Astrocyte of the spinal cord (primary cell): ENCODE measurements around the gene TBC1D22A.

Experiments used
- DNase-seq: peaks from one replicate; pipeline ENCODE4 v3.0.0; 2011; ENCODE audit warnings: low read depth, low spot score
- H3K4me3 ChIP-seq: 2 replicates; pipeline ENCODE4 v1.5.1; 2011; ENCODE audit warnings: low read depth, mild to moderate bottlenecking, low read length, moderate library complexity
- in situ Hi-C: cut with HindIII; loops from 2 replicates; pipeline ENCODE4 v1.10.0; 2017; ENCODE audit warnings: low sequenced_read_pairs
- TF ChIP-seq, protein P1 (sequence below): IDR thresholded peaks from 2 replicates; pipeline ENCODE4 v1.5.1; 2012; ENCODE audit warnings: low read depth, mild to moderate bottlenecking, low read length, inconsistent platforms

Gene TBC1D22A

DNA sequence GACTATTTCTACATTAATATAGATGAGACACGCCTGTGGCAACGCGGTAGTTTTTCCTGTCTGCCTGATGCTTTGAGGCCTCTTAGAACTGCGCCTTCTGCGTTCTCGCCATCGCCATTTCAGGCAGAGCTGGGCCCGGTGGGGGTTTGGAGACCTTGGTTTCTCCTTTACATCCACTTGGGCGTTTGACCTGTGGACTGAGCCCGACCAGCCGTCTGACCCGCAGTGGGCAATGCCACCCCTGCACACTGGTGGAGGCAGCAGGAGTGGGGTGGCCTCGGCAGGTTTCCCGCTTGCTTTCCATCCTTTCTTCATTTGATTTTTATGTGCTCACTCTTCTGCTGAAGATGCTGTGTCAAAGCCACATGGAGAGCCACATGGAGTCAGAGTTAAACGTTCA lies 130.4 kb downstream of the TBC1D22A start:
- TF ChIP-seq, protein P1, sequence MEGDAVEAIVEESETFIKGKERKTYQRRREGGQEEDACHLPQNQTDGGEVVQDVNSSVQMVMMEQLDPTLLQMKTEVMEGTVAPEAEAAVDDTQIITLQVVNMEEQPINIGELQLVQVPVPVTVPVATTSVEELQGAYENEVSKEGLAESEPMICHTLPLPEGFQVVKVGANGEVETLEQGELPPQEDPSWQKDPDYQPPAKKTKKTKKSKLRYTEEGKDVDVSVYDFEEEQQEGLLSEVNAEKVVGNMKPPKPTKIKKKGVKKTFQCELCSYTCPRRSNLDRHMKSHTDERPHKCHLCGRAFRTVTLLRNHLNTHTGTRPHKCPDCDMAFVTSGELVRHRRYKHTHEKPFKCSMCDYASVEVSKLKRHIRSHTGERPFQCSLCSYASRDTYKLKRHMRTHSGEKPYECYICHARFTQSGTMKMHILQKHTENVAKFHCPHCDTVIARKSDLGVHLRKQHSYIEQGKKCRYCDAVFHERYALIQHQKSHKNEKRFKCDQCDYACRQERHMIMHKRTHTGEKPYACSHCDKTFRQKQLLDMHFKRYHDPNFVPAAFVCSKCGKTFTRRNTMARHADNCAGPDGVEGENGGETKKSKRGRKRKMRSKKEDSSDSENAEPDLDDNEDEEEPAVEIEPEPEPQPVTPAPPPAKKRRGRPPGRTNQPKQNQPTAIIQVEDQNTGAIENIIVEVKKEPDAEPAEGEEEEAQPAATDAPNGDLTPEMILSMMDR: no peak
- in situ Hi-C loops: no loop called here
- DNase-seq: no peak

DNA sequence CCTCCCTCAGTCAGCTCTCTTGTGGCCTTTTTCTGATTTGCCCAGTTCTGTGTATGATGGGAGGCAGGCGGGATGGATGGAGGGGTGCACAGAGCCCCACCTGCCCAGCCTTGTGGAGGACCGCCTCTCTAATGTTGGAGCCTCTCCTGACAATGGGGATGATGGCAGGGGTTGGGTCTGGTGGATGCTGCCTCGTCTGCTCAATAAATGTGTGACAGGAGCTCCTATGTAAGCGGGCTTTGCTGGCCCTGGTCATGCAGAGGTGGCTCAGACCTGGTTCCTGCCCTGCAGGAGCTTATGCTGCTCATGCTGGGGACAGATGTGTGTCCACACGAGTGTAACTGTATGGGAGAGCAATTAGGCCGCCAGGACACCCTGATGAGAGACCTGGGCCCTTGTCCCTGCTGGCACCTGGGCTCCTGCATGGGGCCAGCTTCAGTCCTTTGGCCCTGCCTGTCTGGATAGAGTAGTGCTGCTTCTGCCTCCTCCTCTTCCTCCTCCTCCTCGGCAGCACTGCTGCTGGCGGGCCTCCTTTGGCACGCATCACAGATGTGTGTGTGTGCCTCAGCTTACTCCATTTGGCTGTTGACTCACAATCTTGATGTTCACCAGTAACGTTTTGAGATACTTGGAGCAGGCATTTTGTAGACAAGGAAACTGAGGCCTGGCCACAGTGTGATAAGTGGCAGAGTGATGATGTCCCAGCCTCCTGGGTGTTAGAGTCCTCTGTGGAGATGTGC lies 131.0 kb downstream of the TBC1D22A start:
- TF ChIP-seq, protein P1: no peak
- in situ Hi-C loops: no loop called here
- H3K4me3 ChIP-seq: no peak overlapping the region
- no peak for DNase-seq

More for the DNA sequence above, 130.4 kb downstream of the TBC1D22A start:
- no peak overlapping the region for H3K4me3 ChIP-seq

DNA sequence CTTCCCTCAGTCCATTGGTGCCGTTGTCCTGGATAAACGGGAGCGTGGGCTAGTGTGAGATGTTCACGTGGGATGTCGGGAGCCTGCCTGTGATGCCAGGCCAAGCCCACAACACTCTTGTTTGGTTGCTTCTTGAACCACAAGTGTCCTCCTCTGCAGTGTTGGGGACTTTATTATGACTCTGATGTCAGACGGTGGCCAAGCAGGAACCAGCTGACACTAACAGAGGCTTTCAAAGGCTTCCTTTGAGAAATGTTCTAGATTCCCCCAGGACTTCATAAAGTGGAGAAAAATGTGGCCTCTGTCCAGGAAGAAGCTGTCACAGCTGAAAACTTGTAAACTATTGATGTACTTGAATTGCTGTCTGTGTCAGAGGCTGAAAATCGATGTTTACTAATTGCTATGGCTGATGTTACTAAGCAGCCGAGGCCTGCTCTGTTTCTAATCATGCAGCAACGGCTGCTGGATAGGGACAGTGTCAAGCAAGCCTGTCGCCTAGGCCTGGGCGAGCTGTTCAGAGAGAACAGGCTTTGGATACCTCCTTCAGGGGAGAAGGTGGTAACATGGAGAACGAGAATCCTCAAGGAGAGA lies 131.7 kb downstream of the TBC1D22A start:
- no peak for DNase-seq
- TF ChIP-seq, protein P1: no peak
- H3K4me3 ChIP-seq: no peak overlapping the region
- in situ Hi-C loops: no loop called here

DNA sequence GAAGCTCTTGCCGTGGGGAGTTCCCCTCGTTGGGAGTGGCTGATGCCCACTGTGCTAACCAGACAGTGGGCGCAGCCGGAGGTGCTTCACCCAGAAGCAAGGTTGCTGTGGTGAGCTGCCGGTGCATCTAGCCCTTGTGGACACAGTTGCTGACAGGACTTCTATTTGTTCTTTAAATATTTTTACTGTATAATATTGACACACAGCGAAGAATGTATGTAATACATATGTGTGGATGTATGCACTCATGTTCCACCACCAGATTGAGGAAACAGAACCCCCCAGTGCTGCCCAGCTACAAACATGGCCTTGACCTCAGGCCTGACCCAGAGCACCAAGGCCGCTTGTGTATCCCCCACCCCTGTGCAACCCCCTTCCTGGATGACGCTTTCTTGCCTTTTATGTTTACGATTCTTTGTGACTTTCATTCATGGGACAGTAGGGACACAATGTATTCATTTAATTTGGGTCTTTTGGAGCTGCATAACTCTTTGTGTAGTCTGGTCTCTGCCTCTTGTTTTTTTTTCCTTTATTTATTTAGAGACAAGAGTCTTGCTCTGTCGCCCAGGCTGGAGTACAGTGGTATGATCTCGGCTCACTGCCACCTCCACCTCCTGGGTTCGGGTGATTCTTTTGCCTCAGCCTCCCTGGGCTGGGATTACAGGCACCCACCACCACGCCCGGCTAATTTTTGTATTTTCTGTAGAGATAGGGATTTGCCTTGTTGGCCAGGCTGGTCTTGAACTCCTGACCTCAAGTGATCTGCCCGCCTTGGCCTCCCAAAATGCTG lies 132.6 kb downstream of the TBC1D22A start:
- DNase-seq: no peak
- TF ChIP-seq, protein P1: no peak
- in situ Hi-C loops: no loop called here
- no peak overlapping the region for H3K4me3 ChIP-seq

DNA sequence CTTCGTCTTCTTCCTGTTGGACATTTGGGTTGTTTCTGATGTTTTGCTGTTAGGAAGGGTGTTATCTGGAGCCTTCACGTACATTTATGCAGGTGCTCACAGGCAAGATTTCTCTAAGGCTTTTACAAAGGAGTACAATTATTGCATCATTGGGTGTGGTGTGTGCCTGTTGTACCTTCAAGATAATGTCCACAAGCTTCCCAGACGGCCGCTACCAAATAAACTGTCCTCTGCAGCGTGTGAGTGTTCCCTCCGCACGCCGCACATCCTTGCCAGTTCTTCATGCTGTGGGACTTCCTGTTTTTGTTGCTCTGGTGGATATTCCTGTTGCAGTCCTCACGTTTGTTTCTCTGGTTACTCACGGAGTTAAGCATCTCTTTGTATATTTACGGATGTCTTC lies 133.3 kb downstream of the TBC1D22A start:
- H3K4me3 ChIP-seq: no peak overlapping the region
- in situ Hi-C loops: no loop called here
- peak; percentile 17 for DNase-seq
- TF ChIP-seq, protein P1: no peak

DNA sequence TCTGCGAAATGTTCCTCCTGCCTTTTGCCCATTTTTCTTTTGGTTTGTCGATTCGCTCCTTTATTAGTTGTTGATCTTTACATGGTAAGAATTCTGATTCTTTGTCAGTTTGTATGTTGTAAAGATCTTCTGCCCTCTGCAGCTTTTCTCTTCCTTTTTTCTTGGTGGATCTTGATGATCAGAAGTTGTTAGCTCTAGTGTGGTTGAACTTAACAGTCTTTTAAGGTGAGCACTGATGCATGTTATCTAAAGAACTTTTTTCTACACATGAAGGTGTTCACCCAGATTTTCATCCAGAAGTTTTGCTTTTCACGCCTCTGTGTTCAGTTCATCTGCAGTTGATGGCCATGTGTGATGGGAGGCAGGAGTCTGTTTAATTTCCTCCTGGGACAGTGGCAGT lies 133.7 kb downstream of the TBC1D22A start:
- TF ChIP-seq, protein P1: no peak
- no peak overlapping the region for H3K4me3 ChIP-seq
- DNase-seq: no peak
- in situ Hi-C loops: no loop called here
